Subcutaneous adipose tissue (tissue), 4 donors: ENCODE data around the gene GJB4. TPM values are rescaled to one million over a fixed set of nuclear protein-coding genes. Genes with fewer than 3 reads are reported as not detected.

Experiments
- CTCF ChIP-seq: fragments of 450-650 bp; IDR thresholded peaks from one replicate; pipeline ENCODE4 v1.5.1; 2016; ENCODE audit warnings: low read depth, mild to moderate bottlenecking, control low read depth, antibody characterized with exemption, moderate library complexity
- total RNA-seq, 4 donors: library from RNA; depleted of rRNA; stranded (reverse); fragments of >200 nt; gene quantifications; one replicate each; pipeline ENCODE4 v1.1.0, GENCODE V29; 2016

Gene GJB4
- total RNA-seq, 4 donors from 2014 or later: not detected

DNA sequence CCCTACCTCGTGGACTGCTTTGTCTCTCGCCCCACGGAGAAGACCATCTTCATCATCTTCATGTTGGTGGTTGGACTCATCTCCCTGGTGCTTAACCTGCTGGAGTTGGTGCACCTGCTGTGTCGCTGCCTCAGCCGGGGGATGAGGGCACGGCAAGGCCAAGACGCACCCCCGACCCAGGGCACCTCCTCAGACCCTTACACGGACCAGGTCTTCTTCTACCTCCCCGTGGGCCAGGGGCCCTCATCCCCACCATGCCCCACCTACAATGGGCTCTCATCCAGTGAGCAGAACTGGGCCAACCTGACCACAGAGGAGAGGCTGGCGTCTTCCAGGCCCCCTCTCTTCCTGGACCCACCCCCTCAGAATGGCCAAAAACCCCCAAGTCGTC, 35.2 kb downstream of the GJB4 start:
- TF ChIP-seq CTCF: no peak

- TF ChIP-seq CTCF: no peak
Observed at GRCh38 chr1:34795916-34796315, 36.4 kb downstream of the GJB4 start.

DNA sequence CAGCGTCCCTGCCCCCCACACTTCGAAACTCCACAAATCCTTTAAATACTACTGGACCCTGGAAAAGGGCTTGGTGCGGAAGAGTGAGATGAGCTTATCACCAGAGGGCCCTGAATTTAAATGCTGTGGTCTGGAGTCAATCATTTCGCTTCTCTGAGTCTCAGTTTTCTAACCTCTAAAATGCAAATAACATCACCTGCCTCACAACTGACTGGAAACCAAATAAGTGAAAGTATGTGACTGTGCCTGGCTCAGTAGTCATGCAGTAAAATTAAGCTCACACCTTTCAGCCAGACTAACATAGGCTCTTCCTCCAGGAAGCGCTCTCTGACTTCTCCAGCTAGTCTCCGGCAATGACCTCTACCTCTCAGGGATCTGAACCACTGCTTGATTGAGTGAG, 37.5 kb downstream of the GJB4 start:
- TF ChIP-seq CTCF: no peak

DNA sequence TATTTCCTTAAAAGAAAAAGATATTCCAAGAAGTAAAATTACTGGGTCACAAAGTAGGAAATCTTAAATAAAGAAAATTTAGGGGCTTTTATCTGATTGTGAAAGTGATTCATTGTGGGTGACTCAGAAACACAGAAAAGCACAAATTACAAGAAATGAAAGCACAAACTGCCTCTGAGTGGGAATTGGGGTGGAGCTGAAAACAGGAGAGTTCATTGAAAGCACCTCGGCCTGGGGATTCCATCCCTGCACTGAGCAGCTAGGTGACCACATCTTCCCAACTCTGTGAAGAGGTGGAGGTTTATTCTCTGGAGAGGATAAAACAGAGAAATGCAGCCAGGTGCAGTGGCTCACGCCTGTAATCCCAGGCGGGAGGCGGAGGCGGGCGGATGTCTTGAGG, 40.7 kb downstream of the GJB4 start:
- no peak for TF ChIP-seq CTCF

DNA sequence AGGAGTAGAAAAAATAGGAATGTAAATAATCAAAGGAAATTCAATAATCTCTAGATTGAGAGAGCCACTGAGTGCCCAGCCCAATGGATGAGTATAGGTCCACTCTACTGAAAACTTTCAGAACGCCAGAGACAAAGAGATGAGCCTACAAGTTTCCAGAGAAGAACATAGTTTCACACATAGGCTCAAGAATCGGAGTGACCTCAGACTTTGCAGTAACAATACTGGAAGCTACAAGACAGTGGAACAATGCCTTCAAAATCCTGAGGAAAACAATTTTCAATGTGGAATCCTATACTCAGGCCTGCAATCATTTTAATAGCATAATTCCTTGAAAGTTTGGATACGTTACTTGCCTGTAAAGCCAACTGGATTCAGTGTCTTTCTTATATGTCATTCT, 44.2 kb downstream of the GJB4 start:
- no peak for TF ChIP-seq CTCF

- no peak for TF ChIP-seq CTCF
Observed at GRCh38 chr1:34806396-34806795, 46.9 kb downstream of the GJB4 start.

GRCh38 chr1:34808051-34808810, 48.7 kb downstream of the GJB4 start:
- no peak for TF ChIP-seq CTCF

Other genes starting within 250 kb of the GJB4 start
- gene GJB5, start 4.7 kb upstream of the GJB4 start, total RNA-seq: not detected
- not detected for gene GJB3, start 21.5 kb downstream of the GJB4 start, total RNA-seq
- 10 to 100 TPM in 3 of 4 donors, 1 to 10 TPM in 1; 9.9 to 56.1 (median 34.2) TPM for gene GJA4, start 33.3 kb downstream of the GJB4 start, total RNA-seq
- gene SMIM12, start 100.0 kb downstream of the GJB4 start, total RNA-seq: 10 to 100 TPM; 23.3 to 25.3 (median 24.1) TPM
- under 1 TPM in 1 of 4 donors, not detected in 3; 0.17 TPM for gene DLGAP3, start 169.9 kb downstream of the GJB4 start, total RNA-seq
- 10 to 100 TPM; 44.3 to 67.5 (median 55.2) TPM for gene TMEM35B, start 225.6 kb downstream of the GJB4 start, total RNA-seq